Astrocyte (in vitro differentiated cells and primary cell): ENCODE data around the gene THTPA.

ENCODE experiments used
- EZH2 ChIP-seq: IDR thresholded peaks from 2 replicates; pipeline ENCODE4 v1.6.1; 2012; ENCODE audit warnings: mild to moderate bottlenecking, low read length, inconsistent platforms; ENCODE audit not compliant: insufficient read depth
- TF ChIP-seq, protein P1 (sequence below): IDR thresholded peaks from 2 replicates; pipeline ENCODE4 v1.5.1; 2011; ENCODE audit warnings: low read depth, mild to moderate bottlenecking, inconsistent platforms, low read length, moderate library complexity; ENCODE audit not compliant: insufficient read depth

DNA sequence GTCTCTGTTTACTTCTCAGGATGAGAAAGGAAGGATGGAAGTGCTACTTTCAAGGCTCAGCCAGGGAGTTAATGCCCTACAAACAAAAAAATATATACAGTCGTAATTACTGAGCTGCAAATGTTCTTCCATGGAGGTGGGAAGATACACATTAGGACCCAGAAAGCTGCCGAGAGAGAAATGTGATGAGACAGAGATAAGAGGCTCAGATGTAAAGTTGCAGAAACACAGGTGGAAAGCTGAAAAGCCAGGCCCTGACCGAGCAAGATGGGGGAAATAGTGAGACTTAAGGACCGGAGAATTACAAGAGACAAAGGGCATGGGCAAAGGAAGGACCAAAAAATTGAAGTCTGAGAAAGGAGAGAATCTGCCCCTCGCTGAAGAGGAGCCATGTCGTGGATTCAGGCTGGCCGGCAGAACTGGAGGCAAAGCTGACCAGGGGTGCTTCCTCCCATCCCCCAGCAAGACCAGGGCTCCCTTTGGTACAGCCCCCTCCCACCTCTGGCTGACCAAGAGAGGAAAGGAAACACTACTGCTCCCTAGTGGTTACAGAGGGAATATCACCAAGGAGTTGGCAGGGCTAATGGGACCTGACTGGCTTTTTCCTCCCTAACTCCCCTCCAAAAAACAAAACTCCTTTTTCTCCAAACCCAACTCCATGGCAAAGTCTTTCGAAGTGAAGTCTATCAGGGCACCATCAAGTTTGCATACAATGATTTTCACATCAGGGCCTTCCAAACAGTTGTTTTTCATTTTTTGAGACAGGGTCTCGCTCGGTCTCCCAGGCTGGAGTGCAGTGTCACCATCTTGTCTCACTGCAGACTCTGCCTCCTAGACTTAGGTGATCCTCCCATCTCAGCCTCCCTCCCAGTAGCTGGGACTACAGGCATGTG, 16.6 kb upstream of the THTPA start:
- TF ChIP-seq, protein P1, sequence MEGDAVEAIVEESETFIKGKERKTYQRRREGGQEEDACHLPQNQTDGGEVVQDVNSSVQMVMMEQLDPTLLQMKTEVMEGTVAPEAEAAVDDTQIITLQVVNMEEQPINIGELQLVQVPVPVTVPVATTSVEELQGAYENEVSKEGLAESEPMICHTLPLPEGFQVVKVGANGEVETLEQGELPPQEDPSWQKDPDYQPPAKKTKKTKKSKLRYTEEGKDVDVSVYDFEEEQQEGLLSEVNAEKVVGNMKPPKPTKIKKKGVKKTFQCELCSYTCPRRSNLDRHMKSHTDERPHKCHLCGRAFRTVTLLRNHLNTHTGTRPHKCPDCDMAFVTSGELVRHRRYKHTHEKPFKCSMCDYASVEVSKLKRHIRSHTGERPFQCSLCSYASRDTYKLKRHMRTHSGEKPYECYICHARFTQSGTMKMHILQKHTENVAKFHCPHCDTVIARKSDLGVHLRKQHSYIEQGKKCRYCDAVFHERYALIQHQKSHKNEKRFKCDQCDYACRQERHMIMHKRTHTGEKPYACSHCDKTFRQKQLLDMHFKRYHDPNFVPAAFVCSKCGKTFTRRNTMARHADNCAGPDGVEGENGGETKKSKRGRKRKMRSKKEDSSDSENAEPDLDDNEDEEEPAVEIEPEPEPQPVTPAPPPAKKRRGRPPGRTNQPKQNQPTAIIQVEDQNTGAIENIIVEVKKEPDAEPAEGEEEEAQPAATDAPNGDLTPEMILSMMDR: peak; percentile 54
- TF ChIP-seq EZH2: no peak
